CD4-positive, alpha-beta T cell treated with Interleukin-15 for 4 hours (primary cell): Measurements from ENCODE around the gene PRKG1.
"Not testable (repeated sequence)": the region's sequence is repeated elsewhere in the genome, so short reads cannot be mapped to it uniquely, and the experiment has no call there.

Source experiments
- DNase-seq: peaks from one replicate; pipeline ENCODE4 v3.0.0-alpha.2; 2020; ENCODE audit warnings: low spot score

Gene PRKG1

GRCh38 chr10:51270936-51271530 lies 196.7 kb downstream of the PRKG1 start:
- DNase-seq = no peak

GRCh38 chr10:51272099-51272498 lies 197.8 kb downstream of the PRKG1 start:
- not testable (repeated sequence) for DNase-seq

- DNase-seq = no peak
Observed at GRCh38 chr10:51272555-51272954, 198.3 kb downstream of the PRKG1 start.

GRCh38 chr10:51273574-51273973 lies 199.3 kb downstream of the PRKG1 start:
- DNase-seq = no peak

GRCh38 chr10:51276097-51276496 lies 201.8 kb downstream of the PRKG1 start:
- DNase-seq = not testable (repeated sequence)

- DNase-seq = not testable (repeated sequence)
Observed at GRCh38 chr10:51281387-51281786, 207.1 kb downstream of the PRKG1 start.

- DNase-seq = no peak
Observed at GRCh38 chr10:51285601-51286000, 211.3 kb downstream of the PRKG1 start.

- no peak for DNase-seq
Observed at GRCh38 chr10:51288511-51288910, 214.2 kb downstream of the PRKG1 start.

GRCh38 chr10:51289519-51289918 lies 215.2 kb downstream of the PRKG1 start:
- DNase-seq = no peak

- no peak for DNase-seq
Observed at GRCh38 chr10:51291961-51292360, 217.7 kb downstream of the PRKG1 start.

GRCh38 chr10:51297438-51297837 lies 223.2 kb downstream of the PRKG1 start:
- no peak for DNase-seq

GRCh38 chr10:51300617-51301304 lies 226.5 kb downstream of the PRKG1 start:
- no peak for DNase-seq

- DNase-seq = no peak
Observed at GRCh38 chr10:51301644-51302043, 227.4 kb downstream of the PRKG1 start.

- DNase-seq = no peak
Observed at GRCh38 chr10:51302316-51302715, 228.0 kb downstream of the PRKG1 start.

- no peak for DNase-seq
Observed at GRCh38 chr10:51308116-51308515, 233.8 kb downstream of the PRKG1 start.

- no peak for DNase-seq
Observed at GRCh38 chr10:51311228-51311627, 236.9 kb downstream of the PRKG1 start.

- no peak for DNase-seq
Observed at GRCh38 chr10:51312817-51313216, 238.5 kb downstream of the PRKG1 start.

GRCh38 chr10:51313251-51313650 lies 239.0 kb downstream of the PRKG1 start:
- DNase-seq = no peak

- no peak for DNase-seq
Observed at GRCh38 chr10:51313773-51314478, 239.6 kb downstream of the PRKG1 start.

GRCh38 chr10:51314481-51314880 lies 240.2 kb downstream of the PRKG1 start:
- DNase-seq = no peak

- DNase-seq = no peak
Observed at GRCh38 chr10:51318399-51319172, 244.3 kb downstream of the PRKG1 start.

- DNase-seq = no peak
Observed at GRCh38 chr10:51319173-51319435, 244.8 kb downstream of the PRKG1 start.

- no peak for DNase-seq
Observed at GRCh38 chr10:51321300-51321699, 247.0 kb downstream of the PRKG1 start.
